CD8-positive, alpha-beta memory T cell (primary cell): ENCODE results near the gene S100A2. TPM values are rescaled to one million over a fixed set of nuclear protein-coding genes. Genes with fewer than 3 reads are reported as not detected.

Experiments
- polyA plus RNA-seq: library from polyadenylated mRNA; unstranded; fragments of 300-500 nt; fragmentation: Illumina TruSeq; gene quantifications from one replicate; pipeline ENCODE4 v1.2.3, GENCODE V29; 2021
- total RNA-seq, 2 experiments: library from RNA; stranded (reverse); gene quantifications; one replicate each; pipeline ENCODE4 v1.2.3, GENCODE V29; 2021

Gene S100A2
- total and polyA plus RNA-seq, 3 experiments from 2014 or later: 0.72 to 1.1 (median 0.81) TPM

Other genes with a start within 250 kb of the S100A2 start
- gene PGLYRP4, start 217.0 kb downstream of the S100A2 start, total RNA-seq: not detected
- not detected for gene PGLYRP4, start 217.0 kb downstream of the S100A2 start, polyA plus RNA-seq
- 1 to 10 TPM; 1.6 to 2.3 TPM for gene S100A9, start 208.0 kb downstream of the S100A2 start, total RNA-seq
- 4.7 TPM for gene S100A9, start 208.0 kb downstream of the S100A2 start, polyA plus RNA-seq
- not detected for gene S100A12, start 190.2 kb downstream of the S100A2 start, total RNA-seq
- gene S100A12, start 190.2 kb downstream of the S100A2 start, polyA plus RNA-seq: not detected
- gene S100A8, start 174.8 kb downstream of the S100A2 start, total RNA-seq: not detected
- gene S100A8, start 174.8 kb downstream of the S100A2 start, polyA plus RNA-seq: not detected
- not detected for gene S100A7A, start 149.3 kb downstream of the S100A2 start, total RNA-seq
- not detected for gene S100A7A, start 149.3 kb downstream of the S100A2 start, polyA plus RNA-seq
- not detected for gene S100A7, start 105.2 kb downstream of the S100A2 start, total RNA-seq
- gene S100A7, start 105.2 kb downstream of the S100A2 start, polyA plus RNA-seq: not detected
- gene S100A6, start 29.9 kb downstream of the S100A2 start, total RNA-seq: 100 to 1,000 TPM; 244 to 254 TPM
- 892 TPM for gene S100A6, start 29.9 kb downstream of the S100A2 start, polyA plus RNA-seq
- gene S100A5, start 24.9 kb downstream of the S100A2 start, total RNA-seq: 1 to 10 TPM in 1 of 2 experiments, under 1 TPM in 1; 0.61 to 1.5 TPM
- 1.6 TPM for gene S100A5, start 24.9 kb downstream of the S100A2 start, polyA plus RNA-seq
- gene S100A4, start 20.0 kb downstream of the S100A2 start, total RNA-seq: 100 to 1,000 TPM; 125 to 132 TPM
- 2,575 TPM for gene S100A4, start 20.0 kb downstream of the S100A2 start, polyA plus RNA-seq
- gene S100A3, start 16.6 kb downstream of the S100A2 start, total RNA-seq: not detected
- not detected for gene S100A3, start 16.6 kb downstream of the S100A2 start, polyA plus RNA-seq
- gene S100A16, start 47.3 kb upstream of the S100A2 start, total RNA-seq: not detected
- not detected for gene S100A16, start 47.3 kb upstream of the S100A2 start, polyA plus RNA-seq
- not detected for gene S100A14, start 50.5 kb upstream of the S100A2 start, total RNA-seq
- gene S100A14, start 50.5 kb upstream of the S100A2 start, polyA plus RNA-seq: not detected
- 1 to 10 TPM; 5.5 to 7.6 TPM for gene S100A13, start 61.7 kb upstream of the S100A2 start, total RNA-seq
- gene S100A13, start 61.7 kb upstream of the S100A2 start, polyA plus RNA-seq: 1.3 TPM
- not detected for gene S100A1, start 62.6 kb upstream of the S100A2 start, total RNA-seq
- gene S100A1, start 62.6 kb upstream of the S100A2 start, polyA plus RNA-seq: 0.07 TPM
- gene CHTOP, start 68.2 kb upstream of the S100A2 start, total RNA-seq: 10 to 100 TPM; 95.9 to 98.9 TPM
- 70.2 TPM for gene CHTOP, start 68.2 kb upstream of the S100A2 start, polyA plus RNA-seq
- 10 to 100 TPM; 36.7 to 39.0 TPM for gene SNAPIN, start 92.9 kb upstream of the S100A2 start, total RNA-seq
- gene SNAPIN, start 92.9 kb upstream of the S100A2 start, polyA plus RNA-seq: 87.7 TPM
- gene ILF2, start 105.1 kb upstream of the S100A2 start, total RNA-seq: 100 to 1,000 TPM; 379 to 394 TPM
- gene ILF2, start 105.1 kb upstream of the S100A2 start, polyA plus RNA-seq: 126 TPM
- not detected for gene NPR1, start 112.8 kb upstream of the S100A2 start, total RNA-seq
- not detected for gene NPR1, start 112.8 kb upstream of the S100A2 start, polyA plus RNA-seq
- gene INTS3, start 162.2 kb upstream of the S100A2 start, total RNA-seq: 10 to 100 TPM; 58.2 to 61.1 TPM
- 11.9 TPM for gene INTS3, start 162.2 kb upstream of the S100A2 start, polyA plus RNA-seq
- gene SLC27A3, start 209.6 kb upstream of the S100A2 start, total RNA-seq: 10 to 100 TPM in 1 of 2 experiments, 1 to 10 TPM in 1; 9.9 to 11.3 TPM
- 29.3 TPM for gene SLC27A3, start 209.6 kb upstream of the S100A2 start, polyA plus RNA-seq